ENCODE data around the gene BANP. TPM values are rescaled to one million over a fixed set of nuclear protein-coding genes. Genes with fewer than 3 reads are reported as not detected.

The BANP gene
- total and polyA plus RNA-seq, 2 of the 8 experiments (the other 6 are each of a cell fraction or from before 2014, with no cell fraction given), result 25.8 to 39.8 TPM

DNA sequence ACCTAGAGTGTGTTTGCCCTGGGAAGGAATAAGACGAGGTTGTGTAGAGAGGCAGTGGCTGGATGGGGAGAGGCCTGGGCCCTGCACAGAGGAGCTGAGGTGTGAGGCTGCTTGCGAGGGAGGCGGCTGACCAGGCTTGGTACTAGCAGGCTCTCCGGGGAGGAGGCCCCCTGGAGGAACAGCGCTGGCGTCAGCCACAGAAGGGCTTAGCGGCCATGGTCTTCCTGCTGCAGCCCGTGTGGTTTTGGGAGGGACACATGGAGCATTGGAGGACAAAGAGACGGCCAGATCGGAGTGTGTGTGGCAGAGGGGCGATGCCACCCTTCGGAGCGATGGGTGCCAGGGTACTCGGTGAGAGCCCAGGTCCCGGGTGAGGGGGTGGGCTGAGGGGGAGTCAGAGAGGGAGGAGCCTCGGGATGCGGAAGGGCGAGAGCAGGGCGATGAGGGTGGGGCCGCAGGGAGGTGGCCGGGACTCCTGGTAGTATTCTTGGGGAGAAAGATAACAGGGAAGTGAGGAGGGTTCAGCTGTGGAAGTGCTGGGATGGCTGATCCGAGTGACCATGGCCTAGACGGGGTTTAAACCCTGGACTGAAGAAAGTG lies 8.3 kb downstream of the BANP start:
- no peak overlapping the region for H2AK5ac ChIP-seq (ENCODE audit: low read depth, low read length)
- no peak overlapping the region for H2BK120ac ChIP-seq (replicated peaks; ENCODE audit: low read depth, low read length)
- peak overlapping the region; percentile 45 for H4K8ac ChIP-seq (ENCODE audit: extremely low read depth, insufficient read depth, low read length)
- no peak for DNase-seq (ENCODE audit: low read depth in 1 of 2, low spot score in 2 of 2)
- peak in 1 of 2 experiments; percentile 53; a peak in 1 of 3 replicates for TF ChIP-seq EP300 (IDR thresholded peaks at IDR 0.05; ENCODE audit: borderline replicate concordance in 1 of 2, low read depth in 2 of 2, low read length in 2 of 2)
- no peak for TF ChIP-seq CBX8 (IDR thresholded peaks at IDR 0.05; ENCODE audit: borderline replicate concordance, low read depth, low read length)
- no peak for FAIRE-seq
- no peaks in the 10 kb centered on the region for H3K9me3 ChIP-seq (ENCODE audit: insufficient read depth in 2 of 2, low read depth in 1 of 2, low read length in 1 of 2)
- no peak overlapping the region for H2BK12ac ChIP-seq (ENCODE audit: low read depth, low read length)
- H3K14ac ChIP-seq (ENCODE audit: insufficient read length), result no peak overlapping the region
- no peak overlapping the region; a peak in 1 of 7 replicates for H3K9ac ChIP-seq (replicated peaks in 1 of 4; ENCODE audit: extremely low read depth in 1 of 4, low read depth in 3 of 4, low read length in 3 of 4)
- WGBS, 2 experiments (ENCODE audit: extremely low coverage in 1 of 2, insufficient coverage in 1 of 2, insufficient read length in 1 of 2, insufficient replicate concordance in 2 of 2, low coverage in 1 of 2, low lambda C conversion rate in 2 of 2, missing lambda C conversion rate in 1 of 2), result 88% methylated on average over 12 of the region's 23 CpGs; no CpG with 5 or more reads in 1 of the 2 experiments
- H3K79me2 ChIP-seq (ENCODE audit: control insufficient read depth in 1 of 2, insufficient read depth in 2 of 2, low read length in 2 of 2), result peaks cover 4 to 97% of the 10 kb centered on the region in 2 experiments; a peak in 3 of 4 replicates
- peaks cover 0 to 1% (median 0%) of the 10 kb centered on the region in 4 experiments; a peak in 3 of 7 replicates for H3K4me1 ChIP-seq (replicated peaks in 1 of 4; ENCODE audit: control insufficient read depth in 3 of 4, insufficient read depth in 4 of 4, low read length in 3 of 4)
- no peak overlapping the region for H3K56ac ChIP-seq (replicated peaks; ENCODE audit: insufficient read length, low read depth, low read length)
- H2BK5ac ChIP-seq (ENCODE audit: low read depth, low read length), result no peak overlapping the region
- ChIA-PET POLR2A (ENCODE audit: partially characterized antibody) (interaction anchor here (0.9 to 1.0 kb wide), 2 partner anchors 9 to 12 kb away, joined by 3 to 5 read pairs; partner anchors contain the start of gene BANP), CTCF (ENCODE audit: partially characterized antibody) (interaction anchor here (1.3 to 1.4 kb wide), 3 partner anchors 13 to 53 kb away, joined by 3 read pairs; no protein-coding TSS in a partner anchor)
- H2BK20ac ChIP-seq (ENCODE audit: low read length), result no peak overlapping the region
- peaks cover 22% of the 10 kb centered on the region for H3K79me1 ChIP-seq (ENCODE audit: low read depth, low read length)
- no peak overlapping the region for H3K18ac ChIP-seq (ENCODE audit: extremely low read depth, low read length)
- H3K4me3 ChIP-seq (ENCODE audit: extremely low read depth in 1 of 4, insufficient read depth in 2 of 4, low read depth in 3 of 4, low read length in 4 of 4), result no peak overlapping the region
- no peak overlapping the region for H2AFZ ChIP-seq (ENCODE audit: low read length)
- H4K5ac ChIP-seq (ENCODE audit: insufficient read length, low read depth, low read length), result no peak overlapping the region
- no peak overlapping the region for H2BK15ac ChIP-seq (ENCODE audit: low read length)
- H3K36me3 ChIP-seq (ENCODE audit: control insufficient read depth in 2 of 4, insufficient read depth in 4 of 4, low read length in 3 of 4), result peaks cover 0 to 5% (median 1%) of the 10 kb centered on the region in 4 experiments; a peak in 2 of 8 replicates
- peaks cover 7 to 30% of the 10 kb centered on the region in 2 experiments for H4K20me1 ChIP-seq (replicated peaks in 1 of 2; ENCODE audit: control insufficient read depth in 1 of 2, insufficient read depth in 2 of 2, low read length in 2 of 2)
- H3K23ac ChIP-seq (ENCODE audit: insufficient read length), result no peak overlapping the region
- H3K23me2 ChIP-seq (ENCODE audit: low read depth, low read length), result no peaks in the 10 kb centered on the region
- H3K4ac ChIP-seq (replicated peaks; ENCODE audit: insufficient read length, low read depth, low read length), result no peak overlapping the region
- no peak overlapping the region for H3K27ac ChIP-seq (ENCODE audit: low read depth, low read length)
- H3K4me2 ChIP-seq (ENCODE audit: insufficient read depth in 1 of 2, low read depth in 2 of 2, low read length in 2 of 2), result no peak overlapping the region; a peak in 1 of 4 replicates
- peak overlapping the region; percentile 48 for H4K91ac ChIP-seq (replicated peaks; ENCODE audit: insufficient read length, low read length)
- no peaks in the 10 kb centered on the region for H3K27me3 ChIP-seq (replicated peaks in 1 of 4; ENCODE audit: control insufficient read depth in 3 of 4, extremely low read depth in 1 of 4, insufficient read depth in 3 of 4, low read length in 3 of 4)
